Measurements from ENCODE around the gene ATG2B.

The ATG2B gene

DNA sequence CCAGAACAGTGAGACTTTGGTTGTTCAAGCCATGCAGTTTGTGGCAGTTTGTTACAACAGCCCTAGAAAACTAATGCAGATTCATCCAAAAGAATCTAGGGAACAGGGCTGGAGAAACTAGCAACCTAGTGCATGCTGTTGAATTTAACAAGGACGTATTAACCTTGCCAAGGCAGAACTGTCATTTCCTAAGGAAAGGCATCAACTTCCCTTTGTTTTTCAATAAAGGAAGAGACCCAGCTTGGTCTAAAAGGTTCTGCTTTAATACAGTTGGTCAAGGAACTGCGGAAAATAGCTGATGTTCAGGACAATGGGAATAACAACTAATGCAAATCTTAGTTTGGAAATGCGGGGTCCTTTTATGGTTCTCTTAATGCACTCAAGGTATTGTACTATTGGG, 40.3 kb upstream of the ATG2B start:
- no peak overlapping the region for H3K4me3 ChIP-seq (ENCODE audit: control insufficient read depth, low read depth, low read length)
- TF ChIP-seq, protein P1, sequence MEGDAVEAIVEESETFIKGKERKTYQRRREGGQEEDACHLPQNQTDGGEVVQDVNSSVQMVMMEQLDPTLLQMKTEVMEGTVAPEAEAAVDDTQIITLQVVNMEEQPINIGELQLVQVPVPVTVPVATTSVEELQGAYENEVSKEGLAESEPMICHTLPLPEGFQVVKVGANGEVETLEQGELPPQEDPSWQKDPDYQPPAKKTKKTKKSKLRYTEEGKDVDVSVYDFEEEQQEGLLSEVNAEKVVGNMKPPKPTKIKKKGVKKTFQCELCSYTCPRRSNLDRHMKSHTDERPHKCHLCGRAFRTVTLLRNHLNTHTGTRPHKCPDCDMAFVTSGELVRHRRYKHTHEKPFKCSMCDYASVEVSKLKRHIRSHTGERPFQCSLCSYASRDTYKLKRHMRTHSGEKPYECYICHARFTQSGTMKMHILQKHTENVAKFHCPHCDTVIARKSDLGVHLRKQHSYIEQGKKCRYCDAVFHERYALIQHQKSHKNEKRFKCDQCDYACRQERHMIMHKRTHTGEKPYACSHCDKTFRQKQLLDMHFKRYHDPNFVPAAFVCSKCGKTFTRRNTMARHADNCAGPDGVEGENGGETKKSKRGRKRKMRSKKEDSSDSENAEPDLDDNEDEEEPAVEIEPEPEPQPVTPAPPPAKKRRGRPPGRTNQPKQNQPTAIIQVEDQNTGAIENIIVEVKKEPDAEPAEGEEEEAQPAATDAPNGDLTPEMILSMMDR (IDR thresholded peaks at IDR 0.05; ENCODE audit: control insufficient read depth, insufficient read depth, low read depth, low read length, missing control alignments) = no peak
- DNase-seq (ENCODE audit: low read depth) = no peak

DNA sequence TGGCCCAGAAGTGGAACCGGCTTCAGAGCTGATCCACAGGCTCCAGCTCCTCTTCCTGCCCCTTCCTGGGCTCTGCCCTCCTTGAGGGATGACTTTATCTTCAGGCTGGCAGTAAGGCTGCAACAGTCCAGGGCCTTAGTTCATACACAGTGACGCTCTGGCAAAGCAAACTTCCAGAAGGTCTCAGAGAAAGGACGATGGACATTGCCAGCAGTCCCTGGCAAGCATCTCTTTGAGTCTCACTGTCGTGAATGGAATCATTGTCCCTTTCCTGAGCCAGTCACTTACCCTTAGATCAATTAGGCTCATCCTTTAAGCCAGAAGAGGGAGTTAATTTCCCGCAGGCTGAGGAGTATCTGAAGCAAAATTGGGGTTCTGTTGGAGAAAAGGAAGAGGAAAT, 37.4 kb upstream of the ATG2B start:
- TF ChIP-seq, protein P1 (IDR thresholded peaks at IDR 0.05; ENCODE audit: control insufficient read depth, insufficient read depth, low read depth, low read length, missing control alignments) = no peak
- no peak for DNase-seq (ENCODE audit: low read depth)
- H3K4me3 ChIP-seq (ENCODE audit: control insufficient read depth, low read depth, low read length) = no peak overlapping the region

DNA sequence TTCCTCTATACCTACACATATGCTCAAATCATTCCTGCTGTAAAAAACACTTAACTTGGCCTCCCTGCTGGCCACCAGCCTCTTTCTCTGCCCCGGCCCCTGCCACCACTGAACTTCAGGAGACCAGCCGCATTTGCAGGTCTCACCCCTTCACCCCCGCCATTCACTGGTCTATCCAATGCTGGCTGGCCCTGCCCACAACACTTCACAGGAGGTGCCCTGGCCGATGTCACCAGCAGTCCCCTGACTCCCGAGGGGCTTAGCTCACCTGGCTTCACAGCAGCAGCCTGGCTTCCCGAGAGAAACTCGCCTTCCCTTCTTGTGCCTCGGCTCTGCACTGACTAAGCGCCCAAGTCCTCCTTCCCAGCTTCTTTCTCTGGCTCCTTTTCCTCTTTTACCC, 36.3 kb upstream of the ATG2B start:
- H3K4me3 ChIP-seq (ENCODE audit: control insufficient read depth, low read depth, low read length) = no peak overlapping the region
- TF ChIP-seq, protein P1 (IDR thresholded peaks at IDR 0.05; ENCODE audit: control insufficient read depth, insufficient read depth, low read depth, low read length, missing control alignments) = no peak
- DNase-seq (ENCODE audit: low read depth) = no peak

DNA sequence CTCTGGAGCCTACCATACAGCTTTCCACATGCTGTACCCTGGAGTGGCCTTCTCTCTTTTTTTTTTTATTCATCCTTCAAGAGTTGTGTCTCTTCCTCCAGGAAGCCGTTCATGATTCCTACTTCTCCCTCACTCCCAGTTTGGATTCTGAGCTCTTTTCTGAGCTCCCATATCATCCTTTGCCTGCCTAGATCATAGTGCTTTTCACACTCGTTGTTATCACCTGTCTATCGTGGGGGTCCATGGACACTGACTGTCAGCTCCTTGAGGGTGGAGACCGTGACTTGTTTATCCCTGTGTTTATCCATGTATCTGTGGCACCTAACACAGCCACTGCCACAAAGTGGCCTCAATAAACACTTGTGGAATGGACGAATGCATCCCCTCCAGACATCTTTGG, 35.8 kb upstream of the ATG2B start:
- DNase-seq (ENCODE audit: low read depth) = no peak
- TF ChIP-seq, protein P1 (IDR thresholded peaks at IDR 0.05; ENCODE audit: control insufficient read depth, insufficient read depth, low read depth, low read length, missing control alignments) = no peak
- no peak overlapping the region for H3K4me3 ChIP-seq (ENCODE audit: control insufficient read depth, low read depth, low read length)

DNA sequence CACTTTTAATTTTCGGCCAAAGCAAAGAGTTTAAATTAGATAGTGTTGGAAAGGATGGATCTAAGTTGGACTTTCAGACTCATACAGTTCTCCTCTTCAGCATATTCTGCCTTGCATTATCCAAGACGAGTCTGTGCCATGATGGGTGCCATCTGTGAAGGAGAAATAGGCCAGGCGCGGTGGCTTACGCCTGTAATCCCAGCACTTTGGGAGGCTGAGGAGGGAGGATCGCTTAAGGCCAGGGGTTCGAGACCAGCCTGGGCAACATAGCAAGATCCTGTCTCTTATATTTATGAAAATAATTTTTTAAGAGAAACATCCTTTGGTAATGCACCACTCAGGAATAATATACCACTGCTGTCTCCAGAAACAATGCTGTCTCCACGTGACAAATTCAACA, 35.3 kb upstream of the ATG2B start:
- no peak overlapping the region for H3K4me3 ChIP-seq (ENCODE audit: control insufficient read depth, low read depth, low read length)
- TF ChIP-seq, protein P1 (IDR thresholded peaks at IDR 0.05; ENCODE audit: control insufficient read depth, insufficient read depth, low read depth, low read length, missing control alignments) = no peak
- no peak for DNase-seq (ENCODE audit: low read depth)

DNA sequence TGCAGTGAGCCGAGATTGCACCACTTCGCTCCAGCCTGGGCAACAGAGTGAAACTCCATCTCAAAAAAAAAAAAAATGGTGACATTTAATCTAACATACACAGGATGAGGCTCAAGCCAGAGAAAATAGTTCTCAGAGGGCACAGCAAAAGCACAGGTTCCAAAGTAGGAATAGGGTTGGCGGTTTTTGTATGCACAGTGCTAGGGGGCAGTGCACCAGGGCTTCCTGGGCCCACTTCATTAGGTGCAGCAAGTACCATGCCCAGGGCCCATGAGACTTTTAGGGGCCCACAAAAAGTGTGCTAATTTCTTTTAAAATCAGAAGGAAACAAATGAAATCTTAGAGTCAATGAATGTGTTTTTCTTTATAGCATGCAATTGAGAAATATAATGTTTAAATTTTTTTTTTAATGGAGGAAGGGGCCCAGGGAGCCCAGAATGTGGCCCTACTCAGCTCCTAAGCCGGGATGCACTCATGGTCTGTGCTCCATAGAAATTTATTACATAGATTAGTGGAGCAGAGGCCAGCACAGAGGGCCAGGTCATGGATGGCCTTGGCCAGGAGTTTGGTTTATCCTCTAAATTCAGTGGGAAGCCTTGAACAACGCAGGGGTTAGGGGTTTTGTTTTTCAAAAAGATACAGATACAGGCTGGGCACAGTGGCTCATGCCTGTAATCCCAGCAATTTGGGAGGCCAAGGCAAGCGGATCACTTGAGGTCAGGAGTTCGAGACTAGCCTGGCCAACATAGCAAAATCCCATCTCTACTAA, 31.1 kb upstream of the ATG2B start:
- no peak overlapping the region for H3K4me3 ChIP-seq (ENCODE audit: control insufficient read depth, low read depth, low read length)
- no peak for DNase-seq (ENCODE audit: low read depth)
- TF ChIP-seq, protein P1 (IDR thresholded peaks at IDR 0.05; ENCODE audit: control insufficient read depth, insufficient read depth, low read depth, low read length, missing control alignments) = no peak
